OCI-LY3 (cell line): ENCODE measurements around the gene NOBOX.

ENCODE experiments used
- CTCF ChIP-seq: fragments of 200-600, 300-600 bp; sonication (generic); IDR thresholded peaks from 2 replicates; pipeline ENCODE4 v1.5.1; 2014; ENCODE audit warnings: antibody characterized with exemption, low read length, low read depth
- EZH2phosphoT487 ChIP-seq: fragments of 200-600 bp; shearing (Covaris generic); IDR thresholded peaks from 2 replicates; pipeline ENCODE4 v1.6.1; 2018; ENCODE audit warnings: antibody characterized with exemption, mixed run types, low read depth

GRCh38 chr7:144386741-144387140 is 16.8 kb downstream of the NOBOX start:
- TF ChIP-seq CTCF (no peak), EZH2phosphoT487 (no peak)
